ENCODE measurements around the gene ABCA6. TPM values are rescaled to one million over a fixed set of nuclear protein-coding genes. Genes with fewer than 3 reads are reported as not detected.
"Not testable (repeated sequence)": the region's sequence is repeated elsewhere in the genome, so short reads cannot be mapped to it uniquely, and the experiment has no call there.

The ABCA6 gene
- total RNA-seq, 1 experiment from 2014 or later: not detected

DNA sequence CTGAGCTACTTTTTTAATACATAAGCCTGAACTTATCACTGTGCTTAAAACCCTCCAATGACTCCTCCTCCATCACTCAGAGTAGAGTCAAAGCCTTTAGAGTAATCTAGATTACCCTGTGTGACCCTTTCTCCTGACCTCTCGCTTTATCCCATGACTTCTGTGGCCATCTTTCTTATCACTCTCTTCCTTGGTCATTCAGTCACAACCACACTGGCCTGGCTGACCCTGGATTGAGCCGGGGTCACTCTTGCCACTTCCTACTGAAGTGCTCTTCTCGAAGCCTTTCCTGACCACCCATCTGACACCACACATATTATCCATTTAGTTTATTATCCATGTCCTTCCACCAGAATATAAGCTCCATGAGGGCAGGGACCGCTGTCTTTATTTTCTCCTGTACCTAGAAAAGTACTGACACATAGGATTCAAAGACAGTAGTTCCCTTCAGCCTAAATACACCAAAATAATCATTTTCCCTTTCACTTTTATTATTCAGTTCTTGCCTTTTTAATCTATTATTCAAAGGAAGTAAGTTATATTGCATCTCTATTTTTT lies 53.0 kb downstream of the ABCA6 start:
- DNase-seq (ENCODE audit: low read depth): no peak
- in situ Hi-C loops (cut with HindIII; ENCODE audit: low pct_unique_long_range_greater_than_20kb, low sequenced_read_pairs): no loop called here

DNA sequence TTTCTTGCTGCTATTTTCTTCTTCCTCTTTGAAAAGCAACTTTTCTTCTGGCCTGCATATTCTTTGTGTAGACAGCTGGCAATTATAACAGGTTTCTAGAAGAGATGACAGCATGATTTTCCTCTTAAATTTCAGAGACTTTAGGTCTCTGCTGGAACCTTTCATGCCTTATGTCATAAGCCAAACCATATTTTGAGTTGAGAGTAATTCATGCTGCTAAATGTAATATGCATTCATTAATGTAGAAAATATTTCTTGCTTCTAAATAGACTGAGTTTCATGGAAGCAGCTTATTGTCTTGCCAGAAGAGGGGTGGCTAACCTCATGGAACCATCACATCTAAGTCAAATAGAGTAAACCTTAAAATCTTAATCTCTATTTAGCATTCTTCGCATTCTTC lies 55.1 kb downstream of the ABCA6 start:
- in situ Hi-C loops (cut with HindIII; ENCODE audit: low pct_unique_long_range_greater_than_20kb, low sequenced_read_pairs): no loop called here
- DNase-seq (ENCODE audit: low read depth): no peak

DNA sequence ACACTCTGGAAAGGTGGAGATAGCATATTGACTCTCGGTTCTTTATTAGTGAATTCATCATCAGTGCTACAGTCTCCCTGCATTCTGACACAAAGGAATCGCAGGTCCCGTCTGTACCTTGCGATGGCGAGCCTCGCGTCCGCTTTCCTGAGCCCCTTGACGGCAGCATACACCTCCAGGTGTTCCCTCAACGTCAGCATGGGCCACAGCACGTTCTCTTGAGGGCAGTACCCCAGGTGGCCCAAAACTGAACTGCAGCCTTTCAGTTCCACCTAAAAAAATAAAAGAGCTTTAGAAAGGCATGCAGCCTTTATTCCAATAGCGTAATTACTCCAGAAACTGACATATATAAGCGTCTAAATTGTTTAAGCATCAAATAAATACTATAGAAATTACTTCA lies 56.8 kb downstream of the ABCA6 start:
- no peak for DNase-seq (ENCODE audit: low read depth)
- in situ Hi-C loops (cut with HindIII; ENCODE audit: low pct_unique_long_range_greater_than_20kb, low sequenced_read_pairs): no loop called here

DNA sequence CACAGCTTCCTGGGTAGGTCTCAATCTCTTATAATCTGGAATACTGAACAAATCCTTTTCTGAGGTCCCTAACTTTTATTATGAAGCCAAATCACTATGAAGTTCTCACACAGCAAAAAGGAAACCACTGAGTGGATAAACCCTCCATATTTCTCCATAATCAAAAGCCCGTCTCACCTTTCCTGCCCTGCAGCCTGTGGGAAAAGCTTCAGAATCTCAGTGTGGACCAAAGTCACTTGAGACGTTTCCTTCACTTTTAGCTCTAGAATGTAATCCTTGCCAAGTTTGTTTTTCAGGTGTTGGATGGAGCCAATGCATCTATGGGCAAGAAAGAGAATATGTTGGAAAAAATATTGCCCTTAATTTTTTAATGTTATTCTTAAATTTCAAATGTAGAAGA lies 59.0 kb downstream of the ABCA6 start:
- DNase-seq (ENCODE audit: low read depth): no peak
- in situ Hi-C loops (cut with HindIII; ENCODE audit: low pct_unique_long_range_greater_than_20kb, low sequenced_read_pairs): no loop called here

DNA sequence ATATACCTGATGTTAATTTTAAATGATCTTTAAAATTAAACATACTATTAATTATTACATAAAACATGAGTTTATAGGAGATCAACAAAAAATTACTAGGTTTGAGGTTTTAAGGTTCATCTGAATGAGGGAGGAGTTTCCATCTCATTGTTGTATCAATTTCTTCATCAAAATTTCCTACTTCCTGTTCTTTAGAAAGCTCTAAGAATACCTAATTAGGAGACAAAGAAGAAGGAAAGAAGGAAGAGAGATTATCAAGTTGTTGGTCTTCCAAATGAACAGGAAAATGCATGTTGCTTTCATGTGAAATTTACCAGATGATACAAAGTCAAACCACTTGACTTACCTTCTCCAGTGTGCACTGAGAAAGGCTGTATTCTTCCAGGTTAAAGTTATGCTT lies 62.8 kb downstream of the ABCA6 start:
- in situ Hi-C loops (cut with HindIII; ENCODE audit: low pct_unique_long_range_greater_than_20kb, low sequenced_read_pairs): no loop called here
- DNase-seq (ENCODE audit: low read depth): no peak

DNA sequence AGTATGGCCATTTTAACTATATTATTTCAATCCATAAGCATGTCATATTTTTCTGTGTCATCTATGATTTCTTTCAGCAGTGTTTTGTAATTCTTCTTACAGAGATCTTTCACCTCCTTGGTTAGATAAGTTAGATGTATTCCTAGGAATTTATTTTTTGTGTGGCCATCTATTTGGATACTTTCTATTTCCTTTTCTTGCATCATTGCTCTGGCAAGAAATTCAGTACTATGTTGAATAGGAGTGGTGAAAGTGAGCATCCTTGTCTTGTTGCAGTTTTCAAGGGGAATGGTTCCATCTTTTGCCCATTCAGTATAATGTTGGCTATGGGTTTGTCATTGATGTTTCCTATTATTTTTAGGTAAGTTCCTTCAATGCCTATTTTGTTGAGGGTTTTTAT lies 65.9 kb downstream of the ABCA6 start:
- in situ Hi-C loops (cut with HindIII; ENCODE audit: low pct_unique_long_range_greater_than_20kb, low sequenced_read_pairs): no loop called here
- no peak for DNase-seq (ENCODE audit: low read depth)

DNA sequence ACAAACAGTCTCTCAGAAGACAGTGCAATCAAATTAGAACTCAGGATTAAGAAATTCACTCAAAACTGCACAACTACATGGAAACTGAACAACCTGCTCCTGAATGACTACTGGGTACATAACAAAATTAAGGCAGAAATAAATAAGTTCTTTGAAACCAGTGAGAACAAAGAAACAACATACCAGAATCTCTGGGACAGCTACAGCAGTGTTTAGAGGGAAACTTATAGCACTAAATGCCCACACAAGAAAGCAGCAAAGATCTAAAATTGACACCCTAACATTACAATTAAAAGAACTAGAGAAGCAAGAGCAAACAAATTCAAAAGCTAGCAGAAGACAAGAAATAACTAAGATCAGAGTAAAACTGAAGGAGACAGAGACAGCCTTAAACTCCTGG lies 68.3 kb downstream of the ABCA6 start:
- DNase-seq (ENCODE audit: low read depth); in situ Hi-C loops (cut with HindIII; ENCODE audit: low pct_unique_long_range_greater_than_20kb, low sequenced_read_pairs): not testable (repeated sequence)

DNA sequence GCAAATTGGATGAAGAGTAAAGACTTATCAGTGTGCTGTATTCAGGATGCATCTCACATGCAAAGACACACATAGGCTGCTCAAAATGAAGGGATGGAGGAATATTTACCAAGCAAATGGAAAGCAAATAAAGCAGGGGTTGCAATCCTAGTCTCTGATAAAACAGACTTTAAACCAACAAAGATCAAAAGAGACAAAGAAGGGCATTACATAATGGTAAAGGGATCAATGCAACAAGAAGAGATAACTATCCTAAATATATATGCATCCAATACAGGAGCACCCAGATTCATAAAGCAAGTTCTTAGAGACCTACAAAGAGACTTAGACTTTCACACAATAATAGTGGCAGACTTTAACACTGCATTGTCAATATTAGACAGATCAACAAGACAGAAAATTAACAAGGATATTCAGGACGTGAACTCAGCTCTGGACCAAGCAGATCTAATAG lies 68.9 kb downstream of the ABCA6 start:
- in situ Hi-C loops (cut with HindIII; ENCODE audit: low pct_unique_long_range_greater_than_20kb, low sequenced_read_pairs); DNase-seq (ENCODE audit: low read depth): not testable (repeated sequence)

DNA sequence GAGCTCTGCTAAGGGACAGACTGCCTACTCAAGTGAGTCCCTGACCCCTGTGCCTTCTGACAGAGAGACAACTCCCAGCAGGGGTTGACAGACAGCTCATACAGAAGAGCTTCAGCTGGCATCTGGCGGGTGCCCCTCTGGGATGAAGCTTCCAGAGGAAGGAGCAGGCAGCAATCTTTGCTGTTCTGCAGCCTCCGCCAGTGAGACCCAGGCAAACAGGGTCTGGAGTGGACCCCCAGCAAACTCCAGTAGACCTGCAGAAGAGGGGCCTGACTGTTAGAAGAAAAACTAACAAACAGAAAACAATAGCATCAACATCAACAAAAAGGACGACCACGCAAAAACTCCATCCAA lies 70.5 kb downstream of the ABCA6 start:
- in situ Hi-C loops (cut with HindIII; ENCODE audit: low pct_unique_long_range_greater_than_20kb, low sequenced_read_pairs); DNase-seq (ENCODE audit: low read depth): not testable (repeated sequence)

DNA sequence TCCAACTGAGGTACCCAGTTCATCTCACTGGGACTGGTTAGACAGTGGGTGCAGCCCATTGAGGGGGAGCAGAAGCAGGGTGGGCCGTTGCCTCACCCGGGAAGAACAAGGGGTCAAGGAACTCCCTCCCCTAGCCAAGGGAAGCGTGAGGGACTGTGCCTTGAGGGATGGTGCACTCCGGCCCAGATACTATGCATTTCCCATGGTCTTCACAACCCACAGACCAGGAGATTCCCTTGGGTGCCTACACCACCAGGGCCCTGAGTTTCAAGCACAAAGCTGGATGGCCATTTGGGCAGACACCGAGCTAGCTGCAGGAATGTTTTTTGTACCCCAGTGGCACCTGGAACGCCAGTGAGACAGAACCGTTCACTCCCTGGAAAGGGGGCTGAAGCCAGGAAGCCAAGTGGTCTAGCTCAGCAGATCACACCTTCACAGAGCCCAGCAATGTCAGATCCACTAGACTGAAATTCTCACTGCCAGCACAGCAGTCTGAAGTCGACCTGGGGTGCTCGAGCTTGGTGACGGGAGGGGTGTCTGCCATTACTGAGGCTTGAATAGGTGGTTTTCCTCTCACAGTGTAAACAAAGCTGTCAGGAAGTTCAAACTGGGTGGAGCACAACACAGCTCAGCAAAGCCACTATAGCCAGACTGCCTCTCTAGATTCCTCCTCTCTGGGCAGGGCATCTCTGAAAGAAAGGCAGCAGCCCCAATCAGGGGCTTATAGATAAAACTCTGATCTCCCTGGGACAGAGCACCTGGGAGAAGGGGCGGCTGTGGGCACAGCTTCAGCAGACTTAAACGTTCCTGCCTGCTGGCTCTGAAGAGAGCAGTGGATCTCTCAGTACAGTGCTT lies 71.1 kb downstream of the ABCA6 start:
- DNase-seq (ENCODE audit: low read depth); in situ Hi-C loops (cut with HindIII; ENCODE audit: low pct_unique_long_range_greater_than_20kb, low sequenced_read_pairs): not testable (repeated sequence)

DNA sequence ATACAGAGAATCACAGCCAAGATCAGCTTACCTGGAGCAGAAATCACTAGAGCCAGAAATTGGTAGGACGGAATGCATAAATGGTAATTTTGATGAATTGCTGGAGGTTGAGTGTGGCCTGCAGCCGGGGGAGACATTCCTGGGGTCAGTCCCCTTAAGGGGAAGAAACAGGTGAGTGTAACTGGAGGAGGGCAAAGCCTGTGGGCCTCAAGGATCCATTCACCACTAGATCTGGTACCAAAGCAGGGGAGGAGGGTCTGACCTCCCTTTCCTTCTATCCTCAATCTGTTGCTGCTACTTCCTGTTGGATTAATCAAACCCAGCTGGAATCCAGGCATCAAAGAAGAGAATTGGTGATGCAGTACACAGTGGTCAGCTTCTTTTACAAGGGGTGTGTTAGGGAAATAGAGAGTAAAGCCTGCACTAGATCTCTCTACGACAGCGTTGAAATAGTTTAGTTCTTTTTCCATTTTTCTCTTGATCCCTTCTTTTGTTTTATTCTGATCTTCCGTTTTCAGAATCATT lies 72.4 kb downstream of the ABCA6 start:
- DNase-seq (ENCODE audit: low read depth): no peak
- in situ Hi-C loops (cut with HindIII; ENCODE audit: low pct_unique_long_range_greater_than_20kb, low sequenced_read_pairs): no loop called here

DNA sequence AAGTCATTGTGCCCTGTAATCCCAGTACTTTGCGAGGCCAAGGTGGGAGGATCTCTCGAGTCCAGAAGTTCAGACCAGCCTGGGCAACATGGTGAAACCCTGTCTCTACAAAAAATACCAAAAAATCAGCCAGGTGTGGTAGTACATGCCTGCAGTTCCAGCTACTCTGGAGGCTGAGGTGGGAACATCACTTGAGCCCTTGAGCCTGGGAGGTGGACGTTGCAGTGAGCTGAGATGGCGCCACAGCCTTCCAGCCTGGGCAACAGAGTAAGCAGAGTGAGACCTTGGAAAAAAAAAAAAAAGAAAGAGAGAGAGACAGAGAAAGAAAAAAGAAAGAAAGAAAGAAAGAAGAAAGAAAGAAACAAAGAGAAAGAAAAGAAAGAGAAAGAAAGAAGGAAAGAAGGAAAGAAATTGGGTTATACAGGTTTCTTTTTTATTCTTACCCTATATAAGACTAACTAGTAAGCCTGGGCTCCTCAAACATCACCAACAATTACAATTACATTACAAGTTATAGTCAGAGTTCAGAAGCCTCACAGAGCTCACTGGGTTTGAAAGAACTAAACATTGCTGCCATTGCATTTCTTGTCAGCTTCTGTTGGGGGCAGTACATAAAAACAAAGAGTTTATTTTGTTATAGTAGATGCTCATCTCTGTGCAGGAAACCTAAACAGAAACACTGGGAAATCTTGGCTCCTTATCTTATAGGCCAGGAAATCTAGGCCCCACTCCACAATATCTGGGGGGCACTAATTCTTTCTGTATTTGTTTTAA lies 74.2 kb downstream of the ABCA6 start:
- no peak for DNase-seq (ENCODE audit: low read depth)
- in situ Hi-C loops (cut with HindIII; ENCODE audit: low pct_unique_long_range_greater_than_20kb, low sequenced_read_pairs): no loop called here

DNA sequence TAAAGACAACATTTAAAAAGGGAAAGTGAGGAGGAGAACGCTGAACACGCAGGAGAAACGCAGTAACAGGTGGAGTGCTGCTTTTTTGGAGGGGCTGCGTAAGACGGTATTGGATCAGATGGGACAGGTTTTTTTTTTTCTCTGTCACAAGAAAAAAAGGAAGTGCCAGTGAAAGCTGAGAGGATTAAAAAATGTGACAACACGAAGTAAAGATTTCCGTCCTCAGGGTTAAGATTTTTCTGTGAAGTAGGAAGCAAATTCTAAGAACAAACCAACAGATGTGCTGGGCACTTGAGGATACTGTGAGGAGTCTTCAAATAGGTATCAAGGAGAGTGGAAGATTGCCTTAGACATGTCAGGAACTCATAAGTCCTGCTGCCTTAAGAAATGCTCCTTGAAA lies 75.2 kb downstream of the ABCA6 start:
- in situ Hi-C loops (cut with HindIII; ENCODE audit: low pct_unique_long_range_greater_than_20kb, low sequenced_read_pairs): no loop called here
- DNase-seq (ENCODE audit: low read depth): no peak

DNA sequence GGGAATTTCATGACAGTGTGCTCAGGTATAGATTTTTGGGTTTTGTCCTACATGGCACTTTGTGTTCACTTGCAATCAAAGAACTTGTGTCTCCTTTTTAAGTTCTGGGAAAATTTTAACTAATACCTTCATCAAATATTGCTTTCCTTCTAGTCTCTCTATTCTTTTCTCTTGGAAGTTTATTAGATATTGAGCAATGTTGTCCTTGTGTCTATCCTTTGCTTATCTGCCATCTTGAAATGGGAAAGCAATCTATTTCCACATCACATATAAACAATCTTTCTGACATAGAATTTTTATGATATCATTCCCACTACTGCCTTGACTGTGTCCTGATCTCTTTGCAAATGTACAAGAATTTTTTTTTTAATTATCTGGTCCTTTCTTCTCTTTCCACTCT lies 76.6 kb downstream of the ABCA6 start:
- no peak for DNase-seq (ENCODE audit: low read depth)
- in situ Hi-C loops (cut with HindIII; ENCODE audit: low pct_unique_long_range_greater_than_20kb, low sequenced_read_pairs): no loop called here

DNA sequence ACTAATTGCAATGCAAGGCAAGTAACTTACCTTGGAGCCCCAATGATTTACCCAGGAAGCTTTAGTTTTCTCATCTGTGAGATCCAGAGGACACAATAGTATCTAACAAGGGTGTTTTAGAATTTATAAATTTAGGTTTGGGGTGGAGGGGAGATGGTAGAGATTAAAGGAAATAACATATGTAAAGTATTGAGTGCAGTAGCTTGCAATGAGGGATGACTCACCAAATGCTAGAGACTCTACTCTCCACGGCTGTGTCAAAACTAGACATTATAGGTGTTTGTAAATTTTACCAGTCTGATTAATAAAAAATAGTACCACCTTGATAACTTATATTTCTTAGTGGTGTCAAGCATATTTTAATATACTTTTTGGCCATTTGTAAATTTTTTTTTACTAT lies 77.2 kb downstream of the ABCA6 start:
- no peak for DNase-seq (ENCODE audit: low read depth)
- in situ Hi-C loops (cut with HindIII; ENCODE audit: low pct_unique_long_range_greater_than_20kb, low sequenced_read_pairs): no loop called here

DNA sequence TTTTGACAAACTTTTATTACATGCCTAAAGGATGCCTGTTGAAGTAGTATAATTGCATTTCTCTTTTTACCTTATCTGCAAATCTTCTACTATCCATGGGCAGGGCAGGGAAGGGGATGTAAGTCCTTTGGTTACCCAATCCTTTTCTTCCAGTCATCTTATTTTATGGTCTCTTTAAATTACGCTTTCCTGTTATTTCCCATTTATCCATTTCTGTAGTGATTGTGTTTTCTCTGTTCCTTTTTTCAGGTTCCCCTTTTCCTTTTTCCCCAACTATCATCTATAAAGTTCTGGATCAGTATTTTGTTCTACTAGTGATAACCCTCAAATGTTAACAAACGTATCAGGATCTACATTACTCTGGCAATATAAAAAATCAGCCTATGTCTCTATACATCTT lies 77.7 kb downstream of the ABCA6 start:
- DNase-seq (ENCODE audit: low read depth): no peak
- in situ Hi-C loops (cut with HindIII; ENCODE audit: low pct_unique_long_range_greater_than_20kb, low sequenced_read_pairs): no loop called here

DNA sequence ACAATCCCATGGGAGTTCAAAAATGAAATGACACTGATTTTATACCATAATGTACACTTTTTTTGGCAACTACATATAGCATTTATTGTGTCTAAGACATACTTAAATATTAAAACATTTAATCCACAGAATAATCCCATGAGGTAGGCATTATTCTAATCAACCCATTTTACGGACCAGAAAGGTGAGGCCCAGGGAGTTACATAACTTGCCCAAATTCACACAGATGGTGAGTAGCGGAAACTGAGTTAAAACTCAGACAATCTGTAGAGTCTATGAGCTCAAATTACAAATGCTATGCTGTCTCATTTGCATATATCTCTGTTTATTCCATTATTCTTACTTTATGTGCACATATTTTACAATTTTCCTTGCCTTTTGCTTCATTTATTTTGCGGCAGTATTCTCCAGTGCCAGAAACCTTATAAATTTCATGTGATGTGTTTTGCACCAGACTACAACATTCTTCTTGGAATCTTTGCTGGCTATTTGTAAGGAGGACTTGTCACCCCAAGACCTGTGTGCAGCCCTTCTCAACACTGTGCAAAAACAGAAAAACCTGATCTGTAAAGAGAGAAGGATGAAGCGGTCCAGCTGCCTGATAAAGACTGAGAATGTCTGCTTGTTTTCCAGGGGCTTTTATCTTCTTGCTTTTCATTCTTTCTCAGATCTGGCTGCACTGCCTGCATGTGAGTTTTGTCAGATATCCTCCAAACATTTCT lies 78.7 kb downstream of the ABCA6 start:
- in situ Hi-C loops (cut with HindIII; ENCODE audit: low pct_unique_long_range_greater_than_20kb, low sequenced_read_pairs): no loop called here
- DNase-seq (ENCODE audit: low read depth): no peak

DNA sequence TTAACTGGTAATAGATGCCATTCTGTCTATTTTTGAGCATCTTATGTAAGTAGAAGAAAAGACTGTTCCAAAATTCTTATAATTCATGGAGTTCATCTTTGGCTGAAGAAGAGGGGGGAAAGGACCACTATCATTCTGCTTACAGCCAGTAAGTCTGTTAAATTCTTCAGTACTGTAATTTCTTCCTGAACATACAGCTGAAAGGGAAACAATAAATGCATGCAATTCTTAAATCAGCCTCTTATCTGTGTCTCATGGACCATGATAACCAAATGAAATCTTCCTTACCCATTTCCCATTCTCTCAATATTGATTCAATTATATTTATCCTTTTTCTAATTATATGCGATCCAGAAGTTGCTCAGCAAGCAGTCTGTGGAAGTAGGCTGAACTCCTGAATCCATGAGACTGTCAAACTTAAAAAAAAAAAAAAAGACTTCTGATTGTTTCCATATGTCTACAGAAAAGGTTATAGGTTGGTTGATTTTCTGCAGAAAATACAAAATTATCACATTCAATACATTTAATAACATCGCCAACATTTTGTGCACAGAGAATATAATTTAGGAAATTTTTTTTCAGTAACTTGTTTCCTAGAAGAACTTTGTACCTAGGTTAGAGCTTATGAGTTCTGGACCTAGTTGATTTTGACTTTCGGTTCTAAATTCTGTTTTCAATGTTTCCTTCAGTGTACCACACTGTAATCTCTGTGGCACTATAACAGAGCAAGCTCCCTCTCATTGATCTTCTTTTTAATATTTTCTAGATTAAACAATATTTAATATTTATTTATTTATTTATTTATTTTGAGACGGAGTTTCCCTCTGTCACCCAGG lies 79.8 kb downstream of the ABCA6 start:
- in situ Hi-C loops (cut with HindIII; ENCODE audit: low pct_unique_long_range_greater_than_20kb, low sequenced_read_pairs): no loop called here

More for the DNA sequence above, 79.8 kb downstream of the ABCA6 start:
- DNase-seq (ENCODE audit: low read depth): no peak

Data from Caki2 (cell line).